ENCODE measurements around the gene SHISA7. TPM values are rescaled to one million over a fixed set of nuclear protein-coding genes. Genes with fewer than 3 reads are reported as not detected.
A peak's percentile ranks its signal among the peaks of the same experiment; 100 is the strongest.

Gene SHISA7
- total RNA-seq, 1 experiment from 2014 or later = not detected

- Histone ChIP-seq H3K9me3 (ENCODE audit: low read length) (no peaks in the 10 kb centered on the region), H3K4me1 (ENCODE audit: insufficient read depth, low read length) (peaks cover 8% of the 10 kb centered on the region), H3K4me2 (ENCODE audit: low read length) (peak overlapping the region; percentile 73), H3K36me3 (ENCODE audit: low read depth, low read length) (no peaks in the 10 kb centered on the region), H3K4me3 (ENCODE audit: low read length) (peak overlapping the region; percentile 20; the same call in 1 of the 2 replicates), H3K9ac (ENCODE audit: low read length) (no peak overlapping the region), H3F3A (ENCODE audit: low read length, unreplicated experiment) (no peaks in the 10 kb centered on the region), H3K9me2 (replicated peaks; ENCODE audit: low read length) (no peaks in the 10 kb centered on the region), H3K27ac (ENCODE audit: low read length) (no peak overlapping the region), H3K79me2 (ENCODE audit: low read length) (no peaks in the 10 kb centered on the region), H3K27me3 (ENCODE audit: low read length) (no peaks in the 10 kb centered on the region), H2AFZ (ENCODE audit: low read length) (peak overlapping the region; percentile 75), H4K20me1 (ENCODE audit: low read length) (no peaks in the 10 kb centered on the region)
- POLR2A ChIA-PET (ENCODE audit: unreplicated experiment) = interaction anchor here (0.5 to 0.7 kb wide), 2 partner anchors 157 to 184 kb away, joined by 5 read pairs; partner anchors contain the start of gene ZNF784
- CTCF ChIA-PET = interaction anchor here (0.5 to 2.0 kb wide), 11 partner anchors 9 to 1983 kb away, joined by 3 to 33 read pairs (median 4); partner anchors contain the start of genes NAT14 and ZNF628
- TF ChIP-seq, protein P1, sequence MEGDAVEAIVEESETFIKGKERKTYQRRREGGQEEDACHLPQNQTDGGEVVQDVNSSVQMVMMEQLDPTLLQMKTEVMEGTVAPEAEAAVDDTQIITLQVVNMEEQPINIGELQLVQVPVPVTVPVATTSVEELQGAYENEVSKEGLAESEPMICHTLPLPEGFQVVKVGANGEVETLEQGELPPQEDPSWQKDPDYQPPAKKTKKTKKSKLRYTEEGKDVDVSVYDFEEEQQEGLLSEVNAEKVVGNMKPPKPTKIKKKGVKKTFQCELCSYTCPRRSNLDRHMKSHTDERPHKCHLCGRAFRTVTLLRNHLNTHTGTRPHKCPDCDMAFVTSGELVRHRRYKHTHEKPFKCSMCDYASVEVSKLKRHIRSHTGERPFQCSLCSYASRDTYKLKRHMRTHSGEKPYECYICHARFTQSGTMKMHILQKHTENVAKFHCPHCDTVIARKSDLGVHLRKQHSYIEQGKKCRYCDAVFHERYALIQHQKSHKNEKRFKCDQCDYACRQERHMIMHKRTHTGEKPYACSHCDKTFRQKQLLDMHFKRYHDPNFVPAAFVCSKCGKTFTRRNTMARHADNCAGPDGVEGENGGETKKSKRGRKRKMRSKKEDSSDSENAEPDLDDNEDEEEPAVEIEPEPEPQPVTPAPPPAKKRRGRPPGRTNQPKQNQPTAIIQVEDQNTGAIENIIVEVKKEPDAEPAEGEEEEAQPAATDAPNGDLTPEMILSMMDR (conservative IDR thresholded peaks at IDR 0.05; ENCODE audit: low read depth, low read length) = peak; percentile 99
- TF ChIP-seq EZH2 (IDR thresholded peaks at IDR 0.05; ENCODE audit: low read length, unreplicated experiment) = no peak
- no peak for TF ChIP-seq EZH2phosphoT487 (IDR thresholded peaks at IDR 0.05; ENCODE audit: borderline replicate concordance, low read length)
- BruUV-seq (replicated peaks) = no TSS peak
- DNase-seq (peak; percentile 68), ATAC-seq (peak; percentile 94)
- intact Hi-C loops (cut with micrococcal nuclease) = loop anchor here (1.0 kb wide), 1 partner anchor 37 kb away; no protein-coding TSS in a partner anchor
These were observed 24.3 kb upstream of the SHISA7 start for GRCh38 chr19:55467236-55468053.

DNA sequence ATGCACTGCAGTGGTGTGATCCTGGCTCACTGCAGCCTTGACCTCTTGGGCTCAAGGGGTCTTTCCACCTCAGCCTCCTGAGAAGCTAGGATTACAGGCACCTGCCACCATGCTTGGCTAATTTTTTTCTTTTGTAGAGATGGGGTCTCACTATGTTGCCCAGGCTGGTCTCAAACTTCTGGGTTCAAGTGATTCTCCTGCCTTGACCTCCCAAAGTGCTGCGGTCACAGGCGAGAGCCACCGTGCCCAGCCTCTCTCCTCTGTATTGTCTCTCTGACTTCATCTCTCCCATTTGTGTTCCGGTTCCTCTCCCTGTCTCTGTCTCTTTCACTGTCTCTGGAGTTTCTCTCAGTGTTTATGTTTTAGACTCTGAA lies 23.1 kb upstream of the SHISA7 start:
- intact Hi-C loops (cut with micrococcal nuclease) = no loop called here
- Histone ChIP-seq H3F3A (ENCODE audit: low read length, unreplicated experiment) (no peaks in the 10 kb centered on the region), H3K36me3 (ENCODE audit: low read depth, low read length) (no peaks in the 10 kb centered on the region), H3K4me3 (ENCODE audit: low read length) (no peak overlapping the region), H3K4me2 (ENCODE audit: low read length) (no peak overlapping the region), H3K4me1 (ENCODE audit: insufficient read depth, low read length) (peaks cover 11% of the 10 kb centered on the region), H3K9me3 (ENCODE audit: low read length) (no peaks in the 10 kb centered on the region), H3K79me2 (ENCODE audit: low read length) (peaks cover 2% of the 10 kb centered on the region), H3K9me2 (replicated peaks; ENCODE audit: low read length) (no peaks in the 10 kb centered on the region), H3K27ac (ENCODE audit: low read length) (no peak overlapping the region), H3K27me3 (ENCODE audit: low read length) (no peaks in the 10 kb centered on the region), H3K9ac (ENCODE audit: low read length) (no peak overlapping the region), H2AFZ (ENCODE audit: low read length) (no peak overlapping the region), H4K20me1 (ENCODE audit: low read length) (no peaks in the 10 kb centered on the region)
- no peak for DNase-seq
- ChIA-PET POLR2A (ENCODE audit: unreplicated experiment) (no interaction called here), CTCF (interaction anchor here (0.7 to 2.0 kb wide), 2 partner anchors 38 to 166 kb away, joined by 3 to 33 read pairs; no protein-coding TSS in a partner anchor)
- BruUV-seq (replicated peaks) = no TSS peak
- TF ChIP-seq, protein P1 (conservative IDR thresholded peaks at IDR 0.05; ENCODE audit: low read depth, low read length) = no peak
- no peak for TF ChIP-seq EZH2phosphoT487 (IDR thresholded peaks at IDR 0.05; ENCODE audit: borderline replicate concordance, low read length)
- TF ChIP-seq EZH2 (IDR thresholded peaks at IDR 0.05; ENCODE audit: low read length, unreplicated experiment) = no peak
- ATAC-seq = no peak
